HG02943 (cell line): ENCODE measurements around the gene ZNF664.

Experiments used
- ATAC-seq: cut with Tn5 transposase; IDR thresholded peaks from one replicate; pipeline ENCODE4 v1.9.1; 2021; ENCODE audit warnings: mild to moderate bottlenecking, low read depth, moderate library complexity; ENCODE audit not compliant: unreplicated experiment

ZNF664 gene

GRCh38 chr12:124049451-124050094 is 76.6 kb downstream of the ZNF664 start:
- no peak for ATAC-seq

DNA sequence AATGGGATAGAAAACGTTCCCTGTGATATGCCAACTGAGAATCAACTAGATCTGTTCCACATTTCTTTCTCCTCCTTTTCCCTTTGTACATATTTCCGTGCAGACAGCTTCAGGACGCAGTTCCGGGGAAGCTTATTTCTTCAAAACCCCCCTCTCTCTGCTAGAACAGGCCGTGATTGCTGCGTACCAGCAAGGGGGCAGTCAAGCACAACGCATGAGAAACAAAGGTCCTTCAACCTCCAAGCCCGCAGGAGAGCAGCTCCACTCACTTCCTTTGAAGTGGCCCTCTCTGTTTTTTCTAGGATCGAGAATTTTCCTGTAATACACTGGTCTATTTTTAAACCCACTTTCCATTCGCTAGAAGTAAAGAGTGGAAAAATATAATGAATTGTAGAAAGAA is 80.8 kb downstream of the ZNF664 start:
- ATAC-seq = no peak

DNA sequence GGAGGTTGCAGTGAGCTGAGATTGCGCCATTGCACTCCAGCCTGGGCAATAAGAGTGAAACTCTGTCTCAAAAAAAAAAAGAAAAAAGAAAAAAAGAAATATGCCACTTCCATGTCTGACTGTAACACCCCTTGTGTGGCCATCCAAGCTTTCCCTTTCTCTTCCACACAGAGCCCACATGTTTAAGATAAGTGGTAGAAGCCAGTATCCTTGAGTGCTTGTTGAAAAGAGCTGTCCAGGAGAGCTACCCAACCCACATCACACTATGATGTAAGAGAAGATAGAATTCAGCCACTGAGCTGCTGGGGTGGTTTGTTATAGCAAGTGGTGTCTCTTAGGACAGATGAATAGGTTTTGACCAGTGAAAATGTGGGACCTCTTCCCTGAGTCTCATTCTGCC is 82.1 kb downstream of the ZNF664 start:
- ATAC-seq = no peak

DNA sequence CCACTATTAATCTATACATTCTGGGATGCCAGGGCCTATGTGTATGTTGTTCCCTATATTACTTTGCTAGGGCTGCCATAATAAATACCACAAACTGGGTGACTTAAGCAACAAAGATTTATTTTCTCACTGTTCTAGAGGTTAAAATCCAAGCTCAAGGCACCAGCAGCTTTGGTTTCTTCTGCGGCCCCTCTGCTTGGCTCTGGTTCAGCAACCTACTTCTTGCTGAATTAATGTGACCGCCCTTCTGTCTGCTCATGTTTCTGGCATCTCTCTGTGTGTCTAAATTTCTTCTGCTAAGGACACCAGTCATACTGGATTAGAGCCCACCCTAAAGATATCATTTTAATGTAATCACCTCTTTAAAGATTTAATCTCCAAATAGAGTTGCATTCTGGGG is 84.7 kb downstream of the ZNF664 start:
- no peak for ATAC-seq

DNA sequence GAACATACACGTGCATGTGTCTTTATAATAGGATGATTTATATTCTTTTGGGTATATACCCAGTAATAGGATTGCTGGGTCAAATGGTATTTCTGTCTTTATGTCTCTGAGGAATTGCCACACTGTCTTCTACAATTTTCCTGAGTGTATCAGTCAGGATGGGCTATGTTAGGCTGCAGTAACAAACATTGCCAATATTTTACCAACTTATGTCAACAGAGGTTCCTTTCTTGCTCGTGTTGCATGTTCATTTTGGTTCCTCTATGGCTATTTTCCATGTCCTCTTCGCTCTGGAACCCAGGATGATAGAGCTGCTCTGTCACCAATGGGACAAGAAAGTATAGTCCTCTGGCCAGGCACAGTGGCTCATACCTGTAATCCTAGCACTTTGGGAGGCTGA is 86.7 kb downstream of the ZNF664 start:
- ATAC-seq = no peak
